H1 (cell line): ENCODE results near the gene DPYSL4. TPM values are rescaled to one million over a fixed set of nuclear protein-coding genes. Genes with fewer than 3 reads are reported as not detected.

Experiments
- EGR1 ChIP-seq: IDR thresholded peaks from 2 replicates; pipeline ENCODE4 v1.6.1; 2011; ENCODE audit warnings: low read depth, low read length, borderline replicate concordance
- EP300 ChIP-seq, 2 experiments: IDR thresholded peaks; 1 replicate in 1 of 2; 2 replicates in 1 of 2; pipeline ENCODE4 v1.6.1; 2011 to 2012; ENCODE audit warnings: low read depth in 2 of 2, low read length in 2 of 2, mild to moderate bottlenecking in 2 of 2, borderline replicate concordance in 1 of 2, inconsistent platforms in 1 of 2, moderate library complexity in 1 of 2
- EZH2 ChIP-seq: fragments of 200-600 bp; sonication (generic); IDR thresholded peaks from 2 replicates; pipeline ENCODE4 v1.7.1; 2012; ENCODE audit warnings: low read depth, mild to moderate bottlenecking, moderate library complexity, low read length, inconsistent platforms; ENCODE audit not compliant: severe bottlenecking
- polyA plus RNA-seq, 7 experiments: library from polyadenylated mRNA; depleted of rRNA in 3 of 7; stranded (reverse) in 5 of 7; unstranded in 2 of 7; fragments of >200 nt in 5 of 7; fragments of 200-250 nt in 2 of 7; gene quantifications; 1 replicate in 5 of 7; 2 replicates in 1 of 7; 4 replicates in 1 of 7; pipeline versions ENCODE4 v1.2.1 to v1.2.3, GENCODE V29; 2011 to 2013; ENCODE audit warnings: missing spikeins in 2 of 7, mixed read lengths in 2 of 7
- total RNA-seq: library from RNA; stranded (reverse); fragmentation: NEBNext Ultra II Directional; extraction: Animal tissue kit (Norgen Biotek cat#: 25700); gene quantifications from 2 replicates; pipeline ENCODE4 v1.2.1, GENCODE V29; 2021
- TF ChIP-seq, protein P1 (sequence below): fragments of 300-600 bp; sonication (generic); IDR thresholded peaks from 2 replicates; pipeline ENCODE4 v1.7.1; 2012; ENCODE audit warnings: low read length, moderate library complexity, mild to moderate bottlenecking, inconsistent platforms; ENCODE audit not compliant: insufficient replicate concordance

The DPYSL4 gene
- total and polyA plus RNA-seq, 2 of the 8 experiments (the other 6 are each of a cell fraction or from before 2014, with no cell fraction given), result 12.9 to 15.2 TPM

GRCh38 chr10:132145521-132146185, 41.1 kb upstream of the DPYSL4 start (continued):
- TF ChIP-seq, protein P1, sequence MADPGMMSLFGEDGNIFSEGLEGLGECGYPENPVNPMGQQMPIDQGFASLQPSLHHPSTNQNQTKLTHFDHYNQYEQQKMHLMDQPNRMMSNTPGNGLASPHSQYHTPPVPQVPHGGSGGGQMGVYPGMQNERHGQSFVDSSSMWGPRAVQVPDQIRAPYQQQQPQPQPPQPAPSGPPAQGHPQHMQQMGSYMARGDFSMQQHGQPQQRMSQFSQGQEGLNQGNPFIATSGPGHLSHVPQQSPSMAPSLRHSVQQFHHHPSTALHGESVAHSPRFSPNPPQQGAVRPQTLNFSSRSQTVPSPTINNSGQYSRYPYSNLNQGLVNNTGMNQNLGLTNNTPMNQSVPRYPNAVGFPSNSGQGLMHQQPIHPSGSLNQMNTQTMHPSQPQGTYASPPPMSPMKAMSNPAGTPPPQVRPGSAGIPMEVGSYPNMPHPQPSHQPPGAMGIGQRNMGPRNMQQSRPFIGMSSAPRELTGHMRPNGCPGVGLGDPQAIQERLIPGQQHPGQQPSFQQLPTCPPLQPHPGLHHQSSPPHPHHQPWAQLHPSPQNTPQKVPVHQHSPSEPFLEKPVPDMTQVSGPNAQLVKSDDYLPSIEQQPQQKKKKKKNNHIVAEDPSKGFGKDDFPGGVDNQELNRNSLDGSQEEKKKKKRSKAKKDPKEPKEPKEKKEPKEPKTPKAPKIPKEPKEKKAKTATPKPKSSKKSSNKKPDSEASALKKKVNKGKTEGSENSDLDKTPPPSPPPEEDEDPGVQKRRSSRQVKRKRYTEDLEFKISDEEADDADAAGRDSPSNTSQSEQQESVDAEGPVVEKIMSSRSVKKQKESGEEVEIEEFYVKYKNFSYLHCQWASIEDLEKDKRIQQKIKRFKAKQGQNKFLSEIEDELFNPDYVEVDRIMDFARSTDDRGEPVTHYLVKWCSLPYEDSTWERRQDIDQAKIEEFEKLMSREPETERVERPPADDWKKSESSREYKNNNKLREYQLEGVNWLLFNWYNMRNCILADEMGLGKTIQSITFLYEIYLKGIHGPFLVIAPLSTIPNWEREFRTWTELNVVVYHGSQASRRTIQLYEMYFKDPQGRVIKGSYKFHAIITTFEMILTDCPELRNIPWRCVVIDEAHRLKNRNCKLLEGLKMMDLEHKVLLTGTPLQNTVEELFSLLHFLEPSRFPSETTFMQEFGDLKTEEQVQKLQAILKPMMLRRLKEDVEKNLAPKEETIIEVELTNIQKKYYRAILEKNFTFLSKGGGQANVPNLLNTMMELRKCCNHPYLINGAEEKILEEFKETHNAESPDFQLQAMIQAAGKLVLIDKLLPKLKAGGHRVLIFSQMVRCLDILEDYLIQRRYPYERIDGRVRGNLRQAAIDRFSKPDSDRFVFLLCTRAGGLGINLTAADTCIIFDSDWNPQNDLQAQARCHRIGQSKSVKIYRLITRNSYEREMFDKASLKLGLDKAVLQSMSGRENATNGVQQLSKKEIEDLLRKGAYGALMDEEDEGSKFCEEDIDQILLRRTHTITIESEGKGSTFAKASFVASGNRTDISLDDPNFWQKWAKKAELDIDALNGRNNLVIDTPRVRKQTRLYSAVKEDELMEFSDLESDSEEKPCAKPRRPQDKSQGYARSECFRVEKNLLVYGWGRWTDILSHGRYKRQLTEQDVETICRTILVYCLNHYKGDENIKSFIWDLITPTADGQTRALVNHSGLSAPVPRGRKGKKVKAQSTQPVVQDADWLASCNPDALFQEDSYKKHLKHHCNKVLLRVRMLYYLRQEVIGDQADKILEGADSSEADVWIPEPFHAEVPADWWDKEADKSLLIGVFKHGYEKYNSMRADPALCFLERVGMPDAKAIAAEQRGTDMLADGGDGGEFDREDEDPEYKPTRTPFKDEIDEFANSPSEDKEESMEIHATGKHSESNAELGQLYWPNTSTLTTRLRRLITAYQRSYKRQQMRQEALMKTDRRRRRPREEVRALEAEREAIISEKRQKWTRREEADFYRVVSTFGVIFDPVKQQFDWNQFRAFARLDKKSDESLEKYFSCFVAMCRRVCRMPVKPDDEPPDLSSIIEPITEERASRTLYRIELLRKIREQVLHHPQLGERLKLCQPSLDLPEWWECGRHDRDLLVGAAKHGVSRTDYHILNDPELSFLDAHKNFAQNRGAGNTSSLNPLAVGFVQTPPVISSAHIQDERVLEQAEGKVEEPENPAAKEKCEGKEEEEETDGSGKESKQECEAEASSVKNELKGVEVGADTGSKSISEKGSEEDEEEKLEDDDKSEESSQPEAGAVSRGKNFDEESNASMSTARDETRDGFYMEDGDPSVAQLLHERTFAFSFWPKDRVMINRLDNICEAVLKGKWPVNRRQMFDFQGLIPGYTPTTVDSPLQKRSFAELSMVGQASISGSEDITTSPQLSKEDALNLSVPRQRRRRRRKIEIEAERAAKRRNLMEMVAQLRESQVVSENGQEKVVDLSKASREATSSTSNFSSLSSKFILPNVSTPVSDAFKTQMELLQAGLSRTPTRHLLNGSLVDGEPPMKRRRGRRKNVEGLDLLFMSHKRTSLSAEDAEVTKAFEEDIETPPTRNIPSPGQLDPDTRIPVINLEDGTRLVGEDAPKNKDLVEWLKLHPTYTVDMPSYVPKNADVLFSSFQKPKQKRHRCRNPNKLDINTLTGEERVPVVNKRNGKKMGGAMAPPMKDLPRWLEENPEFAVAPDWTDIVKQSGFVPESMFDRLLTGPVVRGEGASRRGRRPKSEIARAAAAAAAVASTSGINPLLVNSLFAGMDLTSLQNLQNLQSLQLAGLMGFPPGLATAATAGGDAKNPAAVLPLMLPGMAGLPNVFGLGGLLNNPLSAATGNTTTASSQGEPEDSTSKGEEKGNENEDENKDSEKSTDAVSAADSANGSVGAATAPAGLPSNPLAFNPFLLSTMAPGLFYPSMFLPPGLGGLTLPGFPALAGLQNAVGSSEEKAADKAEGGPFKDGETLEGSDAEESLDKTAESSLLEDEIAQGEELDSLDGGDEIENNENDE, result no peak
- TF ChIP-seq EZH2 (no peak), EP300 (IDR thresholded peaks at IDR 0.05; ENCODE audit: borderline replicate concordance in 1 of 2, low read depth in 2 of 2, low read length in 2 of 2) (no peak), EGR1 (no peak)
